ENCODE results near the gene PTPRM. TPM values are rescaled to one million over a fixed set of nuclear protein-coding genes. Genes with fewer than 3 reads are reported as not detected.

The PTPRM gene
- polyA plus RNA-seq, 3 donors: 0.04 to 2.1 (median 0.66) TPM

DNA sequence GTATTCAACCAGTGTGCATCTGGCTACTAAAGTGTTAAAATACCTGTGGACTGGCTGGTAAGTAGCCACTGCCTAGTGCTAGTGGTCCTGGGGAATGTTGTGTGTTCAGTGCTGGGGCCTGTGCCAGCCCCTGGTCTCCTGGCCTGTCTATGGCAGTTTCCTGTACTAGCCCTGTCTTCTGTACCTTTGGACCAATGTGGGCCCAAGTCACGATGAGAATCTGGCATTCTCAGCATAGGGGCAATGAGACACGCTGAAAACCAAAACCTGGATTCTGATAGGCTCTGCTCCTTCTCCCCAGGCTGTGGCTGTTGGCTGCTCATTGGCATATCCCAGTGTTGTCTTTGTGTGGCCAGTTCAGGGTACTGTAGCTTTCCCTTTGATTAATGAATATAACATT, 170.4 kb downstream of the PTPRM start:
- Mint-ChIP-seq H3K4me1 (no peaks in the 10 kb centered on the region), H3K27me3 (ENCODE audit: low read depth in 3 of 3) (peaks cover 0 to 4% (median 3%) of the 10 kb centered on the region in 3 donors), H3K27ac (no peak overlapping the region), H3K9me3 (peaks cover 0 to 5% (median under 1%) of the 10 kb centered on the region in 7 donors), H3K4me3 (no peak overlapping the region), H3K36me3 (no peaks in the 10 kb centered on the region)
- intact Hi-C loops (cut with micrococcal nuclease): no loop called here
- no peaks in the 10 kb centered on the region for H3K36me3 ChIP-seq (replicated peaks in 1 of 2; ENCODE audit: control insufficient read depth in 1 of 2, insufficient read depth in 2 of 2, low read length in 2 of 2)
- TF ChIP-seq, protein P1, sequence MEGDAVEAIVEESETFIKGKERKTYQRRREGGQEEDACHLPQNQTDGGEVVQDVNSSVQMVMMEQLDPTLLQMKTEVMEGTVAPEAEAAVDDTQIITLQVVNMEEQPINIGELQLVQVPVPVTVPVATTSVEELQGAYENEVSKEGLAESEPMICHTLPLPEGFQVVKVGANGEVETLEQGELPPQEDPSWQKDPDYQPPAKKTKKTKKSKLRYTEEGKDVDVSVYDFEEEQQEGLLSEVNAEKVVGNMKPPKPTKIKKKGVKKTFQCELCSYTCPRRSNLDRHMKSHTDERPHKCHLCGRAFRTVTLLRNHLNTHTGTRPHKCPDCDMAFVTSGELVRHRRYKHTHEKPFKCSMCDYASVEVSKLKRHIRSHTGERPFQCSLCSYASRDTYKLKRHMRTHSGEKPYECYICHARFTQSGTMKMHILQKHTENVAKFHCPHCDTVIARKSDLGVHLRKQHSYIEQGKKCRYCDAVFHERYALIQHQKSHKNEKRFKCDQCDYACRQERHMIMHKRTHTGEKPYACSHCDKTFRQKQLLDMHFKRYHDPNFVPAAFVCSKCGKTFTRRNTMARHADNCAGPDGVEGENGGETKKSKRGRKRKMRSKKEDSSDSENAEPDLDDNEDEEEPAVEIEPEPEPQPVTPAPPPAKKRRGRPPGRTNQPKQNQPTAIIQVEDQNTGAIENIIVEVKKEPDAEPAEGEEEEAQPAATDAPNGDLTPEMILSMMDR (IDR thresholded peaks at IDR 0.05): no peak
- H3K79me2 ChIP-seq (ENCODE audit: insufficient read depth, low read length): no peaks in the 10 kb centered on the region
- no peak overlapping the region for H3K4me2 ChIP-seq (replicated peaks; ENCODE audit: extremely low read depth, low read length, poor library complexity, severe bottlenecking)
- DNase-seq: no peak
- H3K9ac ChIP-seq (ENCODE audit: insufficient read depth, low read length, poor library complexity, severe bottlenecking): no peak overlapping the region
- peaks cover 0 to 2% of the 10 kb centered on the region in 2 donors for H3K9me3 ChIP-seq (replicated peaks in 1 of 2; ENCODE audit: control insufficient read depth in 1 of 2, insufficient read depth in 1 of 2, low read length in 2 of 2)
- no peaks in the 10 kb centered on the region for H3K27me3 ChIP-seq (ENCODE audit: control insufficient read depth in 2 of 2, insufficient read depth in 2 of 2, low read length in 2 of 2)
- H3K4me3 ChIP-seq (replicated peaks in 1 of 3; ENCODE audit: low read depth in 2 of 3, low read length in 3 of 3): no peak overlapping the region
- 93% methylated on average over 2 of the region's 2 CpGs for WGBS (ENCODE audit: insufficient coverage)
- H4K20me1 ChIP-seq (ENCODE audit: insufficient read depth, low read length): no peaks in the 10 kb centered on the region
- H3K4me1 ChIP-seq (ENCODE audit: control insufficient read depth in 1 of 2, insufficient read depth in 2 of 2, low read length in 2 of 2): no peaks in the 10 kb centered on the region
- H3K27ac ChIP-seq (ENCODE audit: low read depth in 1 of 2, low read length in 2 of 2): no peak overlapping the region
- no peak overlapping the region for H2AFZ ChIP-seq (ENCODE audit: insufficient read depth, low read depth, low read length, poor library complexity, severe bottlenecking)

DNA sequence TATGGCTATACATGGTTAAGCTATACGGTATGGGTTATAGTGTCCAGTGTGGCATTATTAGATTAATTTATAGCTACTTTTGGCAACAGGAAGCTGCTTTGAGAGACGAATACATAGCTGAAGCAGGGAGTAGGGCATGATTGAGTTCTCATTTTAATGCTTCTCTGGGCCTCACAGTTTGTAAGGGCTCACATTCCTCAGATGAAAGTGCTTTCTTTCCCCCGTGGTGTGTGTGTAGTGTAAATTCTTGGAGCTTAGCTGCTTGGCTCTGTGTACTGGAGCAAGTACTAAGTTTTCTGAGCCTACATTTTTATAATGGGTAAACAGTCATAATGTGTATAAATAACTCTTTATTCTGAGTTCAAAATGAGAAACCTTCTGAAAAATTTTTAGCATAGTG, 173.7 kb downstream of the PTPRM start:
- Mint-ChIP-seq H3K36me3 (no peaks in the 10 kb centered on the region), H3K9me3 (peaks cover 0 to 4% (median 3%) of the 10 kb centered on the region in 7 donors), H3K4me1 (peaks cover 4% of the 10 kb centered on the region), H3K27ac (no peak overlapping the region), H3K4me3 (no peak overlapping the region), H3K27me3 (ENCODE audit: low read depth in 3 of 3) (peaks cover 0 to 2% (median 0%) of the 10 kb centered on the region in 3 donors)
- Histone ChIP-seq H3K79me2 (ENCODE audit: insufficient read depth, low read length) (no peaks in the 10 kb centered on the region), H3K27ac (ENCODE audit: low read depth in 1 of 2, low read length in 2 of 2) (no peak overlapping the region), H3K4me1 (ENCODE audit: control insufficient read depth in 1 of 2, insufficient read depth in 2 of 2, low read length in 2 of 2) (no peaks in the 10 kb centered on the region), H2AFZ (ENCODE audit: insufficient read depth, low read depth, low read length, poor library complexity, severe bottlenecking) (no peak overlapping the region), H3K9me3 (replicated peaks in 1 of 2; ENCODE audit: control insufficient read depth in 1 of 2, insufficient read depth in 1 of 2, low read length in 2 of 2) (peaks cover 2 to 6% of the 10 kb centered on the region in 2 donors), H3K4me3 (replicated peaks in 1 of 3; ENCODE audit: low read depth in 2 of 3, low read length in 3 of 3) (no peak overlapping the region), H3K4me2 (replicated peaks; ENCODE audit: extremely low read depth, low read length, poor library complexity, severe bottlenecking) (no peak overlapping the region), H4K20me1 (ENCODE audit: insufficient read depth, low read length) (no peaks in the 10 kb centered on the region), H3K27me3 (ENCODE audit: control insufficient read depth in 2 of 2, insufficient read depth in 2 of 2, low read length in 2 of 2) (no peaks in the 10 kb centered on the region), H3K36me3 (replicated peaks in 1 of 2; ENCODE audit: control insufficient read depth in 1 of 2, insufficient read depth in 2 of 2, low read length in 2 of 2) (no peaks in the 10 kb centered on the region), H3K9ac (ENCODE audit: insufficient read depth, low read length, poor library complexity, severe bottlenecking) (no peak overlapping the region)
- intact Hi-C loops (cut with micrococcal nuclease): no loop called here
- TF ChIP-seq, protein P1 (IDR thresholded peaks at IDR 0.05): no peak
- no peak for DNase-seq
- 100% methylated on average over 1 of the region's 3 CpGs for WGBS (ENCODE audit: insufficient coverage)
